Stomach (tissue), 9 donors: Measurements from ENCODE around the gene TDRD12. TPM values are rescaled to one million over a fixed set of nuclear protein-coding genes. Genes with fewer than 3 reads are reported as not detected.

Experiments used
- DNase-seq, 2 donors: peaks; one replicate each; pipeline versions ENCODE4 v3.0.0 to v3.0.0-alpha.2; 2013 to 2019
- H3K27ac ChIP-seq, 5 donors: fragments of 200-600 bp in 4 of 5; sonication (generic) in 4 of 5; one replicate each; pipeline ENCODE4 v1.5.1; 2013 to 2019; ENCODE audit warnings: mild to moderate bottlenecking in 1 of 5, moderate library complexity in 1 of 5
- H3K27me3 ChIP-seq, 3 donors: fragments of 200-600 bp; sonication (generic); one replicate each; pipeline ENCODE4 v1.5.1; 2017 to 2019; ENCODE audit warnings: mixed run types in 1 of 3
- H3K36me3 ChIP-seq, 4 donors: fragments of 200-600 bp; sonication (generic); 1 replicate in 3 of 4; 2 replicates in 1 of 4; pipeline ENCODE4 v1.5.1; 2016 to 2019
- H3K4me1 ChIP-seq, 4 donors: fragments of 200-600 bp; sonication (generic); one replicate each; pipeline ENCODE4 v1.5.1; 2016 to 2019
- H3K4me3 ChIP-seq, 4 donors: fragments of 200-600 bp; sonication (generic) in 3 of 4; one replicate each; pipeline ENCODE4 v1.5.1; 2016 to 2019; ENCODE audit warnings: mild to moderate bottlenecking in 1 of 4
- H3K9me3 ChIP-seq, 4 donors: fragments of 200-600 bp; sonication (generic); one replicate each; pipeline ENCODE4 v1.5.1; 2016 to 2019
- EP300 ChIP-seq: sonication (generic); formaldehyde crosslinking; IDR thresholded peaks from one replicate; pipeline ENCODE4 v1.6.1; 2017; ENCODE audit warnings: antibody characterized with exemption
- POLR2A ChIP-seq, 4 donors: fragments of 450-650 bp; IDR thresholded peaks; one replicate each; pipeline ENCODE4 v1.6.1; 2016; ENCODE audit warnings: antibody characterized with exemption in 4 of 4, control low read depth in 2 of 4, mild to moderate bottlenecking in 1 of 4, moderate library complexity in 1 of 4
- POLR2AphosphoS5 ChIP-seq, 3 donors: sonication (generic); formaldehyde crosslinking; IDR thresholded peaks; one replicate each; pipeline ENCODE4 v1.6.1; 2016; ENCODE audit warnings: antibody characterized with exemption in 3 of 3
- WGBS, 5 donors: extraction: QIAGEN DNeasy Blood & Tissue Kit in 3 of 5; methylation state at CpG; one replicate each; pipeline versions ENCODE4 v1.1.5 to v1.1.7; 2013 to 2018; 5-methylcytosine and 5-hydroxymethylcytosine counted together
- intact Hi-C: fragments of 100-400 bp; cut with DNase I; formaldehyde crosslinking; loops from one replicate; pipeline ENCODE4 v1.15.1; 2023; ENCODE audit warnings: low total_unique reads
- polyA plus RNA-seq, 3 donors: library from polyadenylated mRNA; stranded (reverse); fragments of 200-250 nt; gene quantifications; one replicate each; pipeline ENCODE4 v1.2.3, GENCODE V29; 2013
- total RNA-seq, 5 donors: library from RNA; depleted of rRNA; stranded (reverse); fragments of >200 nt; gene quantifications; one replicate each; pipeline versions ENCODE4 v1.1.0 to v1.2.3, GENCODE V29; 2014 to 2016
- TF ChIP-seq, protein P1 (sequence below), 7 experiments: fragments of 450-650 bp in 4 of 7; fragments of 200-600 bp in 3 of 7; sonication (generic) in 3 of 7; IDR thresholded peaks; one replicate each; pipeline ENCODE4 v1.5.1; 2016 to 2019; ENCODE audit warnings: antibody characterized with exemption in 7 of 7, control low read depth in 2 of 7, mild to moderate bottlenecking in 1 of 7
- donor health status: healthy with polysubstance abuse.
- donor health status: Bipolar disorder and iron deficiency.
- donor health status: healthy.

TDRD12 gene
- total and polyA plus RNA-seq, 8 donors: 0.03 to 0.73 TPM; not detected in 6

DNA sequence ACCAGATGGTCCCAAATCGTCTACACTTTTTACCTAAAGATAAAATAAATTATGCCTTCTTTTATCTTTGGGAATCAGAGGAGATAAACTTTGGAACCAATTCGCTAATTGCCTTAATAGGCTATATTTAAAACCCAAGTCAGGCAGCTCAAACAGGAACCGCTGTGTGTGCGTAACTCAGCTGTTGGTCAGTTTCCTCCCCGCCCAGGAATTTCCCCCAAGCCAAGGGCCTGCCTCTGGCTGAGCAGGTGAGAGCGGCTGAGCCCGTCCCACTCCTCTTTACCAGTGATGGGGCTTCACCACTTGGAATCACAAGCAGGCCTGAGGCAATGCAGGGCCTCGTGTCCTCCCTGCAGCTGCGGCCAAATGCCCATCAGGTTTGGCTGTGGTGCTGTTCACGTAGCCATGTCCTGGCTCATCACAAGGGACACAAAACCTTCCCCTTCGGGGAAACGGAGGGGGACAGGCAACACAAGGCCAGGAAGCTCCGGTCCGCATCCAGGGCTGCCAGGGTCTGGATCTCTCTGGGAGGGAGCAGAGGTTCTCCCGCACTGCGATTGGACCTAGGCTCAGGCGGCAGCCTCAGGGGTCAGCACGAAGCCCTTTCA, 150.5 kb downstream of the TDRD12 start:
- TF ChIP-seq, protein P1, sequence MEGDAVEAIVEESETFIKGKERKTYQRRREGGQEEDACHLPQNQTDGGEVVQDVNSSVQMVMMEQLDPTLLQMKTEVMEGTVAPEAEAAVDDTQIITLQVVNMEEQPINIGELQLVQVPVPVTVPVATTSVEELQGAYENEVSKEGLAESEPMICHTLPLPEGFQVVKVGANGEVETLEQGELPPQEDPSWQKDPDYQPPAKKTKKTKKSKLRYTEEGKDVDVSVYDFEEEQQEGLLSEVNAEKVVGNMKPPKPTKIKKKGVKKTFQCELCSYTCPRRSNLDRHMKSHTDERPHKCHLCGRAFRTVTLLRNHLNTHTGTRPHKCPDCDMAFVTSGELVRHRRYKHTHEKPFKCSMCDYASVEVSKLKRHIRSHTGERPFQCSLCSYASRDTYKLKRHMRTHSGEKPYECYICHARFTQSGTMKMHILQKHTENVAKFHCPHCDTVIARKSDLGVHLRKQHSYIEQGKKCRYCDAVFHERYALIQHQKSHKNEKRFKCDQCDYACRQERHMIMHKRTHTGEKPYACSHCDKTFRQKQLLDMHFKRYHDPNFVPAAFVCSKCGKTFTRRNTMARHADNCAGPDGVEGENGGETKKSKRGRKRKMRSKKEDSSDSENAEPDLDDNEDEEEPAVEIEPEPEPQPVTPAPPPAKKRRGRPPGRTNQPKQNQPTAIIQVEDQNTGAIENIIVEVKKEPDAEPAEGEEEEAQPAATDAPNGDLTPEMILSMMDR (IDR thresholded peaks at IDR 0.05): no peak
- TF ChIP-seq EP300 (no peak), POLR2AphosphoS5 (IDR thresholded peaks at IDR 0.05) (no peak), POLR2A (IDR thresholded peaks at IDR 0.05) (no peak)
- WGBS, 5 donors: 65 to 70% (median 67%) methylated on average over 15 to 18 of the region's 18 CpGs

DNA sequence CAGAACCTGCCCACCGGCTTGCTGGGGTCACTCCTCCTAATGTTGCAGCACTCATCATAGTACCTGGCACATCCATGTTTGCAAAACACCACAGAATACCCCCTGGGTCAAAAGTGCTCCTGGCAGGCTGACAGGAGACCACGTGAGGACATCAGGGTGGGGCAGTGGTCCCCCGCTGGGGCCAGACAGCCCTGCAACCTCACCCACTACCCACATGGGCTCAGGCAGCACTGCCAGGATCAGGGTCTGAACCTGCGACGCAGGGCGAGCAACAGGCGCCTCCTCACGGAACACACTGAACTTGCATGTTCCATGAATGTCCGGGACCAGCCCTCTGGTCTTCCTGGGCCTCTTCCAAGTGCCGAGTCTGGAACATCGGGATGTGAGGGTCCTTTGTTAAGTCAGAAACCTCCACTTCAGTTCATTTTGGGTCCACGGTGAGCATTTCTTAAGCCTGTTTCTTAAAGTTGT, 151.4 kb downstream of the TDRD12 start:
- Histone ChIP-seq H3K27me3 (no peaks in the 10 kb centered on the region), H3K9me3 (no peaks in the 10 kb centered on the region), H3K4me1 (no peaks in the 10 kb centered on the region), H3K27ac (no peak overlapping the region), H3K36me3 (peaks cover 0 to 3% (median 0%) of the 10 kb centered on the region in 4 donors), H3K4me3 (no peak overlapping the region)
- TF ChIP-seq, protein P1 (IDR thresholded peaks at IDR 0.05): no peak
- no peak for TF ChIP-seq EP300
- TF ChIP-seq POLR2AphosphoS5 (IDR thresholded peaks at IDR 0.05): no peak
- no peak for TF ChIP-seq POLR2A (IDR thresholded peaks at IDR 0.05)
- WGBS, 5 donors: 65 to 75% (median 72%) methylated on average over 10 to 12 of the region's 12 CpGs
- intact Hi-C loops: no loop called here
- peak; percentile 20 to 27 for DNase-seq

More for the DNA sequence above, 150.5 kb downstream of the TDRD12 start:
- no peaks in the 10 kb centered on the region for H3K36me3 ChIP-seq
- no peaks in the 10 kb centered on the region for H3K9me3 ChIP-seq
- intact Hi-C loops: no loop called here
- H3K27ac ChIP-seq: no peak overlapping the region
- H3K4me3 ChIP-seq: no peak overlapping the region
- peak; percentile 18 to 52 for DNase-seq
- no peaks in the 10 kb centered on the region for H3K4me1 ChIP-seq
- H3K27me3 ChIP-seq: no peaks in the 10 kb centered on the region

DNA sequence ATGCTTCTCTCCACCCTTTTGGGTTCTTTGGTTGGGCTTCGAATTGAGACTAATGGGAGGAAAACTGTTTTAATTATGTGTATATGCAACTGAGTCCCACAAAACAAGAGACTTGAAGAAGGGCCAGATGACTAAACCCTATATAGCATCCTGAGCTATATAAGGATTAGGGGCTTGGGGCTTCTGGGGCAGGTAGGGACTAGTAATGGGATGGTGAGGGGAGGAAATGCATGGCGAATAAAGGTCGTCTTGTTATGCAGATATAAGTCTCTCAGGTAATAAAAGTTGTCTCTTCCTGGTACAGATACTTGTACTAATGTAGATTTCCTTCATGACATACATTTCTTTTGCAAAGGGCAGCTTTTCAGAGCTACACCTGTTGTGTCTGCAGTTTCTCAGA, 152.8 kb downstream of the TDRD12 start:
- H3K9me3 ChIP-seq: no peaks in the 10 kb centered on the region
- H3K36me3 ChIP-seq: peaks cover 0 to 16% (median 5%) of the 10 kb centered on the region in 4 donors
- DNase-seq: no peak
- no peaks in the 10 kb centered on the region for H3K27me3 ChIP-seq
- intact Hi-C loops: no loop called here
- no peak overlapping the region for H3K4me3 ChIP-seq
- H3K4me1 ChIP-seq: no peaks in the 10 kb centered on the region
- no peak overlapping the region for H3K27ac ChIP-seq
- WGBS, 5 donors: 88 to 92% (median 90%) methylated on average over 3 of the region's 3 CpGs
- TF ChIP-seq POLR2A (IDR thresholded peaks at IDR 0.05) (no peak), EP300 (no peak)
- TF ChIP-seq, protein P1 (IDR thresholded peaks at IDR 0.05): no peak

DNA sequence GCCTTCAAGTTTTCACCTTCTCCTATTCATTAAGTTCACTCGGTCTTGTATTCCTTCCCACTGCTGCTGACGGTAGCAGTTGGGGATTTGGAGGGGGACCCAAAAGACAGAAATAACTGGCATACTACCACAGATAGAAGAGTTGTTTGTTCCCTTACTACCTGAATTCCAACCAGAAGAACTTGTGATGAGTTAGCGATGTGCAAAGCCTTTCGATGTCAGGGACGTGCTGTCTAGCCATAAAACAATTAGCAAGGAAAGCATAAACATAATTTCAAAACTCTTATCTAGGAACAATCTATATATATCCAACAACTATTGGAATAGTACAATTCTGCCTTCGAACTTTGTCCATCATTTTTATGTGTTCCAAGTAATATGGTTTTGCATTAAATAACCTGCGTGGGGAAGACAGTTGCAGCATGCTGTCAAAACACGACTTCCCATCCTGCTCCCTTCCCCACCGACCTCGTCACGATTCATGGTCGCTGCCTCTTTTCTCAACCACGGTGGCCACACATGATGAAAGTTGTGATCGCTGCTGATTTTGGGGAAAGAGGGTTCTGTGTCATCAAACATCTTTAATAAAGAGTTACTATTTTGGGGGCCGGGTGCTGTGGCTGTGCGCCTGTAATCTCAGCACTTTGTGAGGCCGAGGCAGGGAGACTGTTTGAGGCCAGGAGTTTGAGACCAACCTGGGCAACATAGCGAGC, 153.8 kb downstream of the TDRD12 start:
- H3K4me1 ChIP-seq: no peaks in the 10 kb centered on the region
- H3K4me3 ChIP-seq: no peak overlapping the region
- H3K36me3 ChIP-seq: peaks cover 3 to 24% (median 14%) of the 10 kb centered on the region in 4 donors
- no peaks in the 10 kb centered on the region for H3K9me3 ChIP-seq
- TF ChIP-seq POLR2AphosphoS5 (IDR thresholded peaks at IDR 0.05) (no peak), POLR2A (IDR thresholded peaks at IDR 0.05) (no peak), EP300 (no peak)
- TF ChIP-seq, protein P1 (IDR thresholded peaks at IDR 0.05): no peak
- intact Hi-C loops: no loop called here
- H3K27me3 ChIP-seq: no peaks in the 10 kb centered on the region
- WGBS, 5 donors: 77 to 89% (median 87%) methylated on average over 18 of the region's 18 CpGs
- no peak overlapping the region for H3K27ac ChIP-seq
- DNase-seq: no peak
